ENCODE results near the gene GALE.
"Not testable (repeated sequence)": the region's sequence is repeated elsewhere in the genome, so short reads cannot be mapped to it uniquely, and the experiment has no call there.

The GALE gene

DNA sequence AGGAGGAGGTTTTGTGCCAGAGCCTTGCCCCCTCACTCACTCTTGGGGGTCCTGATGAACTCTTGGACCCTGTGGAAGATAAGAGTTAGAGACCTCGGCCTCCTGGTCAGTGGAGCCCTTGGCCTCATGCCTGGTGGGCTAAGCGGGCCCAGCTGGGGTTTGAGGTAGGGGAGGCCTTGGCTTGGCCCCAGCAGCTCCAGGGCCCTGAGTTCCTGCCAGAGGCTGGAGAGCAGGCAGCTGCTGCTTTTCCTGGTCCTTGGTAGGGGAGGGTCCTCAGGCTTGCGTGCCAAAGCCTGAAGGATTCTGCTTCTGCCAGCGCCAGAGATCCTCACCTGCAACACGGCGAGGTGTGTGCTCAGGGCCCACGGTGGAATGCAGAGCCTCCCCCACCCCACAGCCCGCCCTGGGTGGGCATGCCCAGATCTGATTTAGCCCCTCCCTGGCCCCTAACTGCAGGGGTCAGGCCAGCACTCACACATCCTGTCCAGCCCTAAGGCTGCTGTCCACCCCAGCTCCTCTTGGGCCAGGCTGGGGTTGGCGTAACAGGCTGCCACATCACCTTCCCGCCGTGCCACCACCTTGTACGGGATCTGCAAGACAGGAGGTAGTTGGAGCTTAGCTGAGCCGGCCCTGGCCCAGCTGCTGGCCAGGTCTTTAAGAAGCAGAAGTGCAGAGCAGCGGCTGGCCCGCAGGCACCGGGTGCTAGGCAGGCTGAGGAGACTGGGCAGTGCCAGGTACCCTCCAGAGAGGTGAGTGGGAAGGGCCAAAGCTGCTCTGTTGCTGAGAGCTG, 4.7 kb downstream of the GALE start:
- no peak overlapping the region for H3K4me3 ChIP-seq
- no peak overlapping the region for H3K27ac ChIP-seq
- TF ChIP-seq, protein P1, sequence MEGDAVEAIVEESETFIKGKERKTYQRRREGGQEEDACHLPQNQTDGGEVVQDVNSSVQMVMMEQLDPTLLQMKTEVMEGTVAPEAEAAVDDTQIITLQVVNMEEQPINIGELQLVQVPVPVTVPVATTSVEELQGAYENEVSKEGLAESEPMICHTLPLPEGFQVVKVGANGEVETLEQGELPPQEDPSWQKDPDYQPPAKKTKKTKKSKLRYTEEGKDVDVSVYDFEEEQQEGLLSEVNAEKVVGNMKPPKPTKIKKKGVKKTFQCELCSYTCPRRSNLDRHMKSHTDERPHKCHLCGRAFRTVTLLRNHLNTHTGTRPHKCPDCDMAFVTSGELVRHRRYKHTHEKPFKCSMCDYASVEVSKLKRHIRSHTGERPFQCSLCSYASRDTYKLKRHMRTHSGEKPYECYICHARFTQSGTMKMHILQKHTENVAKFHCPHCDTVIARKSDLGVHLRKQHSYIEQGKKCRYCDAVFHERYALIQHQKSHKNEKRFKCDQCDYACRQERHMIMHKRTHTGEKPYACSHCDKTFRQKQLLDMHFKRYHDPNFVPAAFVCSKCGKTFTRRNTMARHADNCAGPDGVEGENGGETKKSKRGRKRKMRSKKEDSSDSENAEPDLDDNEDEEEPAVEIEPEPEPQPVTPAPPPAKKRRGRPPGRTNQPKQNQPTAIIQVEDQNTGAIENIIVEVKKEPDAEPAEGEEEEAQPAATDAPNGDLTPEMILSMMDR (IDR thresholded peaks at IDR 0.05) = no peak
- no peak for DNase-seq (ENCODE audit: low spot score)

DNA sequence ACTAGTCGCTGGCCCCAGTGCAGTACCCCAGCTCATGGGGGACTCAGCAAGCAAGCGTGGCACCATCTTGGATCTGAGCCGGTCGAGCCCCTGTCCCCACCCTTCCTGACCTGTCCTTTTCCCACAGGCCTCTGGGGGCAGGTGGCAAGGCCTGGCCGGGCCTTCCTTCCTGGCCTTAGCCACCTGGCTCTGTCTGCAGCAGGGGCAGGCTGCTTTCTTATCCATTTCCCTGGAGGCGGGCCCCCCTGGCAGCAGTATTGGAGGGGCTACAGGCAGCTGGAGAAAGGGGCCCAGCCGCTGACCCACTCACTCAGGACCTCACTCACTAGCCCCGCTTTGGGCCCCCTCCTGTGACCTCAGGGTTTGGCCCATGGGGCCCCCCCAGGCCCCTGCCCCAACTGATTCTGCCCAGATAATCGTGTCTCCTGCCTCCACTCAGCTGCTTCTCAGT, 5.8 kb downstream of the GALE start:
- not testable (repeated sequence) for DNase-seq (ENCODE audit: low spot score); H3K27ac ChIP-seq; H3K4me3 ChIP-seq

DNA sequence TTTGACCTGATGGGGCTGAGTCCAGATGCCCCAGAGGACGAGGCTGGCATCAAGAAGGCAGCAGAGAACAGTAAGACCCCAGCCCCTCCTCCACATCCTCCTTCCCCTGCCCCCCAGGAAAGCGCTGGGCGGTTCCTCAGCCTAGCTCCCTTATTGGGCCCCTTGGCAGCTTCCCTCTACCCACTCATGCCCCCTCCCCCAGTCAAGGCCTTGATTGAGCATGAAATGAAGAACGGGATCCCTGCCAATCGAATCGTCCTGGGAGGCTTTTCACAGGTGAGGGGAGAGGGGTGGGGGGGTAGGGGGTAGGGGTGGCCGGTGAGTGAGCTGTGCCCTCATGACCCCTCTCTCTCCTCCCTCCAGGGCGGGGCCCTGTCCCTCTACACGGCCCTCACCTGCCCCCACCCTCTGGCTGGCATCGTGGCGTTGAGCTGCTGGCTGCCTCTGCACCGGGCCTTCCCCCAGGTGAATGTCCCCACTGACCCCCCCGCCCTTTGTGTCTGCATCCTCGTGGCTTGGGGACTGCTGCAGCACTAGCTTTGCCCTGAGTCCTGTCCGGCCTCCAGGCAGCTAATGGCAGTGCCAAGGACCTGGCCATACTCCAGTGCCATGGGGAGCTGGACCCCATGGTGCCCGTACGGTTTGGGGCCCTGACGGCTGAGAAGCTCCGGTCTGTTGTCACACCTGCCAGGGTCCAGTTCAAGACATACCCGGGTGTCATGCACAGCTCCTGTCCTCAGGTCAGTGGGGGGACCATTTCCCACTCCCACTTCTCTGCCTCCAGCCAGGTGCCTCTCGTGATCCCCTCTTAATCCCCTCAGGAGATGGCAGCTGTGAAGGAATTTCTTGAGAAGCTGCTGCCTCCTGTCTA, 6.5 kb downstream of the GALE start:
- Histone ChIP-seq H3K27ac (no peak overlapping the region), H3K4me3 (no peak overlapping the region)
- TF ChIP-seq, protein P1 (IDR thresholded peaks at IDR 0.05) = no peak
- DNase-seq (ENCODE audit: low spot score) = no peak

DNA sequence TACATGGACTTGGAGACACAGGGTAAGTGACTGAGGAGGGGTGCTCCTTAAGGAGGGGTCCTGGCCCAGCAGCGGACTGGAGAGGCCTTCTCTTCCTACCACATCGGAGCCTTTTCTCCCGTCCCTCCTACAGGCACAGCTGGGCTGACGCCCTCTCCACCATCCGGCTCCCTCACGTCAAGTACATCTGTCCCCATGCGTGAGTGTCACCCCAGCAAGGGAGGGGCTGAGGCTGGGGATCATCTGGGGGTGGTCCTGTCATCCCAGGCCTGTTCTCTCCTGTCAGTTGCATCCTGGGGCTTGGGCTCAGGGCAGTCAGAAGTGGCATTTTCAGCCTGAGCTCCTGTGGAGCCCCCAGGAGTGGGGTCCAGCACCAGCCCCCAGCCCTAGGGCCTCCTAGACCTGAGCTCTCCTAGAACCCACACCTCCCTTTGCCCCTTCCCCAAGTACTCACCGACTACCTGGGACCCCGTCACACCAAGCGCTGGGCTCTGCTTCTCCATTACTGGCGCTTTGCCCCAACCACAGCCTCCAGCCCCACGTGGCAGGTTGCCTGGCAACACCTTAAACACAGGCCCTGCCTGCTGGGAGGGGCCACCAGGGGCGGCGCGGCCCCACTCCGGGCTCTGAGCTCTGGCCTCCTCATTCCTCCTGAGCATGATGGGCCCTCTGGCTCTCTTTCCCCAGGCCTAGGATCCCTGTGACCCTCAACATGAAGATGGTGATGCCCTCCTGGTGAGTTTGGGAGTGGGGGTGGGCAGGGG, 7.4 kb downstream of the GALE start:
- no peak overlapping the region for H3K4me3 ChIP-seq
- DNase-seq (ENCODE audit: low spot score) = no peak
- H3K27ac ChIP-seq = no peak overlapping the region
- TF ChIP-seq, protein P1 (IDR thresholded peaks at IDR 0.05) = no peak

DNA sequence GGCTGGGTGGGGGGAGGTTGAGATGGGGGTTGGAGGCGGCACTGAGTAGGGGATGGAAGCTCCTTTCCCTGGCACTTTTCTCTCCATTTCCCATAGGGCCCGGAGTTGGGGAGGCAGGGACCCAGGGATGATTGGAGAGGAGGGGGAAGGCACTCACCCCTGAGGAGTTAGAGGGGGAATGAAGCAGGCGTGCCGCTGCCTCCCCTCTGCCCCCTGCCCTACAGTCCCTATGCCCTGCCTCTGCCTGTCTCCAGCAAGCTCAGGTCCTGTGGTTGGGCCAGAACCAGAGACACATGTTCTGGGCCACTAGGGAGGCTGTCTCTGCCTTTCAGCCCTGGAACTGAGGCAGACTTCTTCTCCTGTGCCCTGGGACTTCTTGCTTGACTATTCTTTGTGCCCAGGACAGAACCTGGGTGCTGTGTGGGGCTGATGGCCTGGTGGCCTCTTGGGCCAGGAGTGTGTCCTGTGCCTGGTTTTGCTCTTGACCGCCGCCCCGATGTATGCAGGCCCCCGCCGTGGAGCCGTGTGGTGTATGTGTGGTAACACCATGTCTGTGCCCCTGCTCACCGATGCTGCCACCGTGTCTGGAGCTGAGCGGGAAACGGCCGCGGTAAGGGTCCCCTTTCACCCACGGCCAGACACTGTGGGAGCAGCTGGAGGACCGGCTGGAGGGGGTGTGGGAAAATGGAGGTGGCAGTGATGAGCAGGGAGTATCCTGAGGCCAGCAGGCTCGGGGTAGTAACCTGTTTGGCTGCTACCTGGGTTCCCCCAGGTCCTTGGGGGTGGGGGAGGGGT, 8.2 kb downstream of the GALE start:
- no peak for DNase-seq (ENCODE audit: low spot score)
- H3K4me3 ChIP-seq = peak overlapping the region; percentile 88
- peak overlapping the region in 1 of 2 donors; percentile 84 for H3K27ac ChIP-seq
- TF ChIP-seq, protein P1 (IDR thresholded peaks at IDR 0.05) = no peak

DNA sequence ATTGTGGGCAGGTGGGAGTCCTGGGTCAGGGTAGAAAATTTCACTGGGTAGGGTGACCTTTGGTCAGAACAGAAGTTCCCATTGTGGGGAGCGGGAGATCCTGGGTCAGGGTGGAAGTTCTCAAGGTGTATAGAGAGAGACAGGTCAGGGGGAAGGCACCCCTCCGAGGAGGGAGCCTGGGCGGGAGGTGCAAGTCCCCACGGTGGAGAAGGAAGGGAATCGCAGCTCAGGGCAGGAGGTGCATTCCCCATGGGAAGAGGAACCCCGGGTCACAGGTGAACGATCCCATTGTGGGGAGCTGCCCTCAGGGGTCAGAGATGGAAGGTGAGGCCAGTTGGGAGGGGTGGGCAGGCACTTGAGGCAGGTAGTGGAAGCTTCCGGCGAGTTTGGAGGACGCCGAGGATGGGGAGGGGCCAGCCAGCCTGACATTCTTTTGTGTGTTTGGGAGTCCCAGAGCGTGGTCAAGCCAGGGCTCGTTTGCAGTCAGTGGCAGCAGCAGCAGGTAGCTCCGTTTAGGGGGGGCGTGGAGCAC, 9.0 kb downstream of the GALE start:
- TF ChIP-seq, protein P1 (IDR thresholded peaks at IDR 0.05) = no peak
- DNase-seq (ENCODE audit: low spot score) = no peak
- Histone ChIP-seq H3K4me3 (peak overlapping the region; percentile 88), H3K27ac (peak overlapping the region; percentile 29 to 84)
